A673 (cell line): ENCODE measurements around the gene PHTF1. TPM values are rescaled to one million over a fixed set of nuclear protein-coding genes. Genes with fewer than 3 reads are reported as not detected.

Source experiments
- BruUV-seq: library from RNA; stranded (reverse); fragments of 400-500 nt; replicated peaks from 2 replicates; lab custom pipeline; 2021; lab: Mats Ljungman, UMichigan
- CTCF ChIA-PET: fragments of 300-600 bp; sonication (Branson Sonifier 250); formaldehyde crosslinking; loops from one replicate; lab custom pipeline; 2022; ENCODE audit warnings: antibody characterized with exemption; lab: Charles Lee
- POLR2A ChIA-PET: fragments of 300-600 bp; sonication (Branson Sonifier 250); formaldehyde crosslinking; loops from one replicate; lab custom pipeline; 2022; ENCODE audit warnings: antibody characterized with exemption; ENCODE audit not compliant: low non-redundant PET; lab: Charles Lee
- DNase-seq: peaks from one replicate; pipeline ENCODE4 v3.0.0-alpha.2; 2015; ENCODE audit warnings: low spot score
- H3K27ac ChIP-seq: fragments of 200-600 bp; sonication (generic); 2 replicates; pipeline ENCODE4 v1.5.1; 2016; ENCODE audit warnings: mixed run types, low read depth, mild to moderate bottlenecking, mixed read lengths, antibody characterized with exemption, low read length; ENCODE audit not compliant: poor library complexity, severe bottlenecking
- H3K27me3 ChIP-seq: fragments of 200-600 bp; sonication (generic); replicated peaks from 2 replicates; pipeline ENCODE4 v1.6.1; 2017; ENCODE audit warnings: mixed run types, low read depth, mild to moderate bottlenecking, mixed read lengths, antibody characterized with exemption, low read length; ENCODE audit not compliant: insufficient read depth, poor library complexity
- H3K36me3 ChIP-seq: fragments of 200-600 bp; sonication (generic); 2 replicates; pipeline ENCODE4 v1.6.1; 2016; ENCODE audit warnings: mixed run types, mild to moderate bottlenecking, mixed read lengths, antibody characterized with exemption, low read length; ENCODE audit not compliant: insufficient read depth, poor library complexity, severe bottlenecking
- H3K4me1 ChIP-seq: fragments of 200-600 bp; sonication (generic); 2 replicates; pipeline ENCODE4 v1.6.1; 2017; ENCODE audit warnings: mixed run types, mild to moderate bottlenecking, mixed read lengths, antibody characterized with exemption, low read length; ENCODE audit not compliant: insufficient read depth, poor library complexity, severe bottlenecking
- H3K4me3 ChIP-seq: fragments of 200-600 bp; sonication (generic); 2 replicates; pipeline ENCODE4 v1.5.1; 2016; ENCODE audit warnings: low read depth, mixed run types, mild to moderate bottlenecking, mixed read lengths, low read length; ENCODE audit not compliant: poor library complexity, severe bottlenecking
- H3K9me3 ChIP-seq: fragments of 200-600 bp; sonication (generic); 2 replicates; pipeline ENCODE4 v1.6.1; 2016; ENCODE audit warnings: mixed run types, low read depth, mild to moderate bottlenecking, mixed read lengths, antibody characterized with exemption, low read length; ENCODE audit not compliant: poor library complexity, severe bottlenecking
- EZH2 ChIP-seq: fragments of 200-600 bp; sonication (generic); IDR thresholded peaks from 2 replicates; pipeline ENCODE4 v1.6.1; 2017; ENCODE audit warnings: borderline replicate concordance, low read depth, mild to moderate bottlenecking, mixed read lengths, antibody characterized with exemption, low read length; ENCODE audit not compliant: poor library complexity, severe bottlenecking
- intact Hi-C: fragments of 100-400 bp; cut with micrococcal nuclease; formaldehyde crosslinking; loops from one replicate; pipeline ENCODE4 v1.10.0; 2022; ENCODE audit not compliant: unreplicated experiment
- total RNA-seq: library from RNA; stranded (reverse); gene quantifications from 2 replicates; pipeline ENCODE4 v1.2.3, GENCODE V29; 2021
- TF ChIP-seq, protein P1 (sequence below): fragments of 300-800, 200-600 bp; sonication (generic); conservative IDR thresholded peaks from 2 replicates; pipeline ENCODE4 v1.5.1; 2017; ENCODE audit warnings: low read depth, mild to moderate bottlenecking, antibody characterized with exemption, low read length, moderate library complexity, mixed read lengths

PHTF1 gene
- total RNA-seq, 1 experiment from 2014 or later, result 57.2 TPM

DNA sequence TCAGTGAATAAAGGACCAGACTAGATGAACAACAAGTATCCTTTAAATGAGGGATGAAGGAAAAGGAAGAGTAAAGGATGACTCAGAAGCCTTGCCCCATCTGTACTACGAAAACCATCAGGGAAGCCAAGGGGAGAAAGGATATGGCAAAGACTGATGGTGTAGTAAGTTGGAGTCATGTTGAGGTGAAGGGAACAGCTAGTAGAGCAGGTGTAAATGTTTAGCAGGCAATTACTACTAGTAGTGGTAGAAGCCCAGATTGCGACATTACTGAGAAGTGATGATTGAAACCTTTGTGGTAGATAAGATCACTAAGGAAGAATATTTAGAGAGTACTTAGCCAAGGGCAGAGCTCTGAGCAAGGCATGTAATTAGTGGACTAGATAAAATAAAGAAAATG lies 84.0 kb downstream of the PHTF1 start:
- no peaks in the 10 kb centered on the region for H3K9me3 ChIP-seq
- H3K4me1 ChIP-seq, result no peaks in the 10 kb centered on the region
- H3K4me3 ChIP-seq, result no peak overlapping the region
- ChIA-PET POLR2A (no interaction called here), CTCF (no interaction called here)
- intact Hi-C loops, result loop anchor here (5.0 to 10.0 kb wide), 2 partner anchors 461 to 958 kb away; partner anchors contain the start of gene PPM1J
- no peak overlapping the region for H3K27ac ChIP-seq
- no TSS peak for BruUV-seq
- no peak for DNase-seq
- no peaks in the 10 kb centered on the region for H3K27me3 ChIP-seq
- no peak for TF ChIP-seq EZH2
- H3K36me3 ChIP-seq, result no peaks in the 10 kb centered on the region

DNA sequence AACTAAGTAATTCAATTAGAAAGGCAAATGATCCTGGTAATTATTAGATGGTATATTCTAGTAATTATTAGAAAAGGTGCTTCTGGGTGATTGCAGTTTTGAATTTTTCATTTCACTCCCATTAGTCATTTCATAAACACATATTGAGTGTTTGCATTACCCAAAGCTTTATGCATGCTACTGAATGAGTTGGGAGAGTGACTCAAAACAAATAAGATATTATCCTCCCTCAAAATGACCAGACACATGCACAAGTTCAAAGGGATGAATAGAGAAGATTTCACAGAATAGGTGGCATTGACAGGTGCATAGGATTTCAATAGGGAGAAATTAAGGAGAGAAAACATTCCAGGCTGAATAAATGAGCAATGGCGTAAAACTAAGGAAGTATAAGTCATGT lies 84.7 kb downstream of the PHTF1 start:
- H3K27ac ChIP-seq, result no peak overlapping the region
- no peaks in the 10 kb centered on the region for H3K27me3 ChIP-seq
- intact Hi-C loops, result loop anchor here (10.0 kb wide), 1 partner anchor 460 kb away; no protein-coding TSS in a partner anchor
- no TSS peak for BruUV-seq
- CTCF ChIA-PET, result no interaction called here
- TF ChIP-seq, protein P1, sequence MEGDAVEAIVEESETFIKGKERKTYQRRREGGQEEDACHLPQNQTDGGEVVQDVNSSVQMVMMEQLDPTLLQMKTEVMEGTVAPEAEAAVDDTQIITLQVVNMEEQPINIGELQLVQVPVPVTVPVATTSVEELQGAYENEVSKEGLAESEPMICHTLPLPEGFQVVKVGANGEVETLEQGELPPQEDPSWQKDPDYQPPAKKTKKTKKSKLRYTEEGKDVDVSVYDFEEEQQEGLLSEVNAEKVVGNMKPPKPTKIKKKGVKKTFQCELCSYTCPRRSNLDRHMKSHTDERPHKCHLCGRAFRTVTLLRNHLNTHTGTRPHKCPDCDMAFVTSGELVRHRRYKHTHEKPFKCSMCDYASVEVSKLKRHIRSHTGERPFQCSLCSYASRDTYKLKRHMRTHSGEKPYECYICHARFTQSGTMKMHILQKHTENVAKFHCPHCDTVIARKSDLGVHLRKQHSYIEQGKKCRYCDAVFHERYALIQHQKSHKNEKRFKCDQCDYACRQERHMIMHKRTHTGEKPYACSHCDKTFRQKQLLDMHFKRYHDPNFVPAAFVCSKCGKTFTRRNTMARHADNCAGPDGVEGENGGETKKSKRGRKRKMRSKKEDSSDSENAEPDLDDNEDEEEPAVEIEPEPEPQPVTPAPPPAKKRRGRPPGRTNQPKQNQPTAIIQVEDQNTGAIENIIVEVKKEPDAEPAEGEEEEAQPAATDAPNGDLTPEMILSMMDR, result no peak
- TF ChIP-seq EZH2, result no peak
- no peaks in the 10 kb centered on the region for H3K9me3 ChIP-seq
- H3K4me3 ChIP-seq, result no peak overlapping the region
- H3K4me1 ChIP-seq, result no peaks in the 10 kb centered on the region
- no peak for DNase-seq
- POLR2A ChIA-PET, result no interaction called here
- H3K36me3 ChIP-seq, result no peaks in the 10 kb centered on the region

DNA sequence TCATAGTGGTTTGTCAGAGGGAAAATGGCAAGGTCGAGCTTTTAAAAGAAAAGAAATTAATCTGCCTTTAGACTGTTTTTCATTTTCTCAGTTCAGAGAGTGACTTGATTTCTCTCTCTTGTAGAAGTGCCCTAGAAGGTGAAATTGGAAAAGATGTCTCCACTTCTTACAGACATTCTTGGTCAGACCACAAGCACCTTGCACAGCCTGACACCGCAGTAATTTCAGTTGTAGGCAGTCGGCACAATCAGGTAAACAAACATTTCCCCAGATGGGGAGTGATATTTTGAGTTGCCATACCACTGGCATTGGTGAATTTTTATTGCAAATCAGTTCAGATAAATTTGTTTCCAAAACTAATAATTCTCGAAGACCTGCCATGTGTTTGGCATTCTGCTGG lies 86.8 kb downstream of the PHTF1 start:
- Histone ChIP-seq H3K9me3 (no peaks in the 10 kb centered on the region), H3K36me3 (no peaks in the 10 kb centered on the region), H3K27ac (no peak overlapping the region), H3K4me1 (no peaks in the 10 kb centered on the region), H3K27me3 (no peaks in the 10 kb centered on the region), H3K4me3 (no peak overlapping the region)
- ChIA-PET POLR2A (no interaction called here), CTCF (no interaction called here)
- no TSS peak for BruUV-seq
- intact Hi-C loops, result loop anchor here (10.0 kb wide), 1 partner anchor 458 kb away; no protein-coding TSS in a partner anchor
- DNase-seq, result no peak
- TF ChIP-seq EZH2, result no peak
- TF ChIP-seq, protein P1, result no peak

DNA sequence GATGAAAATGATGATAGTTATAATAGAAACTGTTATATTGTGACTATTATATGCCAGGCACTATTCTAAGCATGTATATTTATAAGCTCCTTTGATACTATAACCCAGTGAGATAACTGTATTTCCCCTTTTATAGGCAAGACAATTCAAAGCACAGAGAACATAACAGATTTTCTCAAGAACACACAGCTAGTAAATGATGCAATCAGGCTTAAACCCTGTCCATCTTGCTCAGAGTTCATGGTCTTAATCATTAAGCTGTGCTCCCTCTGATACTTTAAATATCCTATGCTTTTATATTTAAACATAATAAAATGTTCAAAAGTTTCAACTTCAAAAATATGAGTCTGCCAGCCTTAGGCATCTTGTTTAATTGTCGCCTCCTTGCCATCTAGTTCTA lies 88.6 kb downstream of the PHTF1 start:
- no peaks in the 10 kb centered on the region for H3K9me3 ChIP-seq
- BruUV-seq, result no TSS peak
- ChIA-PET POLR2A (no interaction called here), CTCF (no interaction called here)
- TF ChIP-seq, protein P1, result no peak
- DNase-seq, result no peak
- H3K27ac ChIP-seq, result no peak overlapping the region
- intact Hi-C loops, result loop anchor here (10.0 kb wide), 1 partner anchor 456 kb away; no protein-coding TSS in a partner anchor
- no peaks in the 10 kb centered on the region for H3K36me3 ChIP-seq
- no peak overlapping the region for H3K4me3 ChIP-seq
- no peaks in the 10 kb centered on the region for H3K27me3 ChIP-seq
- H3K4me1 ChIP-seq, result no peaks in the 10 kb centered on the region
